Esophagus (tissue), 2 donors: Measurements from ENCODE around the gene ATP6V0B. TPM values are rescaled to one million over a fixed set of nuclear protein-coding genes. Genes with fewer than 3 reads are reported as not detected.

Experiments
- H3K27ac ChIP-seq, 2 donors: one replicate each; pipeline ENCODE4 v1.5.1; 2013; ENCODE audit warnings: low read depth in 2 of 2, mild to moderate bottlenecking in 2 of 2, inconsistent platforms in 1 of 2, low read length in 1 of 2, moderate library complexity in 1 of 2
- H3K27me3 ChIP-seq, 2 donors: one replicate each; pipeline ENCODE4 v1.6.1; 2013; ENCODE audit warnings: low read length in 2 of 2, control low read depth in 1 of 2, mild to moderate bottlenecking in 1 of 2; ENCODE audit not compliant: insufficient read depth in 2 of 2, control insufficient read depth in 1 of 2
- H3K36me3 ChIP-seq, 2 donors: one replicate each; pipeline ENCODE4 v1.6.1; 2013; ENCODE audit warnings: low read length in 1 of 2; ENCODE audit not compliant: control insufficient read depth in 2 of 2, insufficient read depth in 2 of 2
- H3K4me1 ChIP-seq, 2 donors: one replicate each; pipeline ENCODE4 v1.6.1; 2013; ENCODE audit warnings: low read length in 1 of 2; ENCODE audit not compliant: control insufficient read depth in 2 of 2, insufficient read depth in 2 of 2
- H3K4me3 ChIP-seq, 2 donors: one replicate each; pipeline ENCODE4 v1.5.1; 2013; ENCODE audit warnings: low read length in 2 of 2, mild to moderate bottlenecking in 2 of 2, low read depth in 1 of 2, moderate library complexity in 1 of 2
- H3K9me3 ChIP-seq, 2 donors: one replicate each; pipeline ENCODE4 v1.6.1; 2013; ENCODE audit warnings: mild to moderate bottlenecking in 2 of 2, low read depth in 1 of 2, low read length in 1 of 2, moderate library complexity in 1 of 2; ENCODE audit not compliant: control insufficient read depth in 2 of 2, insufficient read depth in 1 of 2
- WGBS, 2 donors: extraction: QIAGEN DNeasy Blood & Tissue Kit; methylation state at CpG; one replicate each; pipeline ENCODE4 v1.1.7; 2013; 5-methylcytosine and 5-hydroxymethylcytosine counted together
- polyA plus RNA-seq, 2 donors: library from polyadenylated mRNA; stranded (reverse); fragments of 200-250 nt; gene quantifications; one replicate each; pipeline ENCODE4 v1.2.3, GENCODE V29; 2013
- donor health status: healthy with polysubstance abuse.
- donor health status: Bipolar disorder and iron deficiency.

Gene ATP6V0B
- polyA plus RNA-seq, 2 donors, result 66.1 to 124 TPM

DNA sequence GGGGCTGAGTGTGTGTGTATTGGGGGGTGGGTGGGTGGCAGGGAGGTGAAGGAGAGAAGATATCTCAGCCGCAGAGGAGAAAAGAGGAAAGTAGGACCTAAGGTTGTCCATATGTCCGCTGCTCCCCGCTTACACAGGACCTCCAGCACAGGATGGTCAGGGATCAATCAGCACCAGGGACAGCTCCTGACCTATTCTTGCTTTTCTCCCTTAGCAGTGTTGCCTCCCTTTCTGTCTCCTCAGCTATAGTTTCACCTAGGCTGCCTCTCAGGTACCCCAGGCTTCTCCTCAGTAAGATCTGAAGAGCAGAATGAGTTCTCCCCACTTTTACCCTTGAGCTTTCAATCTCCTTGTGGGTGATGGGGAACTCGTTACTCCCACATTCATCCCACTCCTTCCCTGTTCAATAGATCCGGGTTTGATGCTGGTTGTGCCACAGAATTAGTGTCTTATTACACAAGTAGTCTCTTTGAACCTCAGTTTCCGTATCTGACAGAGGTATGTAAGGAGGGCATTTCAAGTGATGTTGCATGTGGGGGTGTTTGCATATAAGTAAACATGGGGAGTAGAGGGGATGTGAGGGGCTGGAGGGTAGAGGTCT is 6.3 kb upstream of the ATP6V0B start:
- Histone ChIP-seq H3K4me3 (no peak overlapping the region), H3K9me3 (no peaks in the 10 kb centered on the region), H3K27me3 (no peaks in the 10 kb centered on the region), H3K27ac (no peak overlapping the region), H3K36me3 (peaks cover 2 to 36% of the 10 kb centered on the region in 2 donors), H3K4me1 (peaks cover 4 to 11% of the 10 kb centered on the region in 2 donors)
- WGBS, 2 donors, result 87 to 91% methylated on average over 6 of the region's 6 CpGs

DNA sequence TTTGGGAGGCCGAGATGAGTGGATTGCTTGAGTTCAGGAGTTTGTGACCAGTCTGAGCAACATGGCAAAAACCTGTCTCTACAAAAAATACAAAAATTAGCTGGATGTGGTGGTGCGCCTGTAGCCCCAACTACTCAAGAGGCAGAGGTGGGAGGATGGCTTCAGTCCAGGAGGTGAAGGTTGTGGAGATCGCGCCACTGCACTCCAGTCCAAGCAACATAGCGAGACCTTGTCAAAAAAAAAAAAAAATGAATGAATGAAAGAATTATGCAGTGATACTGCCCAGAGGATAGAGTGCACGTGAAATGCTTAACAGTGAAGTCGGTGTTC is 5.4 kb upstream of the ATP6V0B start:
- Histone ChIP-seq H3K4me1 (peaks cover 4 to 11% of the 10 kb centered on the region in 2 donors), H3K36me3 (peaks cover 0 to 32% of the 10 kb centered on the region in 2 donors), H3K27ac (no peak overlapping the region), H3K9me3 (no peaks in the 10 kb centered on the region), H3K27me3 (no peaks in the 10 kb centered on the region), H3K4me3 (no peak overlapping the region)
- WGBS, 2 donors, result 59 to 61% methylated on average over 7 of the region's 7 CpGs

DNA sequence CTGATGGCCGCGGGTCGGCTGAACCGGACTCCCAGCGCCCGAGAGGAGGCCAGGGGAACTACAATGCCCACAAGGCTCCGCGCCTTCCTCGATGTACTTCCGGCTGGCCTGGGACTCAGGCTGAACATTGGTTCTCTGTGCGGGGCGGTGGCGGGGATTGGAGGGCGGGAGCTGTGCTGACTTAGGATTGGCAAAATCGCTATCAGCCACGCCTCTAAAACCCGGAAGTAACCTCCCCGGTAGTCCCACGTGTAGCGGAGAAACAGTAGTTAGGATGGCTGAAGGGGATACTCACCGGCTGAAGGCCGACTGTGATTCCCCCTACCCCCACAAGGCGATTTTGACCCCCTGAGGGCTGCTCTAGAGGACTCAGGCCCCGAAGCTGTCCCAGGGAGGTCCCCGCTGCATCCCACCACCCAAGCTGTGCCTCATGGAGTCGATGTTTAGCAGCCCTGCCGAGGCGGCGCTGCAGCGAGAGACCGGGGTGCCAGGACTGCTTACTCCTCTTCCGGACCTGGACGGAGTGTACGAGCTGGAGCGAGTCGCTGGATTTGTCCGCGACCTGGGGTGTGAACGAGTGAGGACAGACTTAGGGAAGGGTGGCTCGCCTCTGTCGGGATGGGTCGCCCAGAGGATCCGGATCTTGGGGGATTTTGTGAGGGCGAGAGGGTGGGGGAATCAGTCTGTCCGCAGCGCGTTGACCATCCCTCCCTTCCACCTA is 4.9 kb upstream of the ATP6V0B start, which contains the start of gene DPH2:
DPH2 (plus strand) TSS at position 265 of the 721 bp plus-strand sequence; CDS start at position 431, 166 bp downstream.
- no peaks in the 10 kb centered on the region for H3K27me3 ChIP-seq
- peak within 1 kb of the TSS; percentile 24 to 26 for H3K27ac ChIP-seq
- no peaks in the 10 kb centered on the region for H3K9me3 ChIP-seq
- H3K4me1 ChIP-seq, result peaks cover 4 to 11% of the 10 kb centered on the region in 2 donors
- H3K36me3 ChIP-seq, result peaks cover 0 to 28% of the 10 kb centered on the region in 2 donors
- 1% methylated on average over 47 of the region's 47 CpGs for WGBS, 2 donors
- peak within 1 kb of the TSS; percentile 70 to 96 for H3K4me3 ChIP-seq

DNA sequence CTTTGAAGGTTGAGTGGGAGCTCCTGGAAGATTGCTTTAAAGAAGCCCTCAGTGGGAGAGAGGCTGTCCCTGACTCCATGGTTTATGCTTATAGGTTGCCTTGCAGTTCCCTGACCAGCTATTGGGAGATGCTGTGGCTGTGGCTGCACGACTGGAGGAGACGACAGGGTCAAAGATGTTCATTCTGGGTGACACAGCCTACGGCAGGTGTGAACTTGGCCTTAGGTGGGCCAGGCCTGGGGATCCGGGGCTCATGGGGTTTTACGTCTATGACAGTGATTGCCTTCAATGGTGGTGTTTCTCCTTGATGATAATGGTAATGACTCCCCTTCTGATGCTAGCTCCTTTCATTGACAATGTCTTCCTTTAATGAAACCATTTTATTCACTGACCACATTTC is 4.3 kb upstream of the ATP6V0B start:
- H3K4me1 ChIP-seq, result peaks cover 4 to 11% of the 10 kb centered on the region in 2 donors
- WGBS, 2 donors, result 45 to 48% methylated on average over 5 of the region's 5 CpGs
- H3K36me3 ChIP-seq, result peaks cover 0 to 27% of the 10 kb centered on the region in 2 donors
- H3K27ac ChIP-seq, result no peak overlapping the region
- H3K4me3 ChIP-seq, result peak overlapping the region; percentile 70 to 96
- H3K9me3 ChIP-seq, result no peaks in the 10 kb centered on the region
- no peaks in the 10 kb centered on the region for H3K27me3 ChIP-seq

DNA sequence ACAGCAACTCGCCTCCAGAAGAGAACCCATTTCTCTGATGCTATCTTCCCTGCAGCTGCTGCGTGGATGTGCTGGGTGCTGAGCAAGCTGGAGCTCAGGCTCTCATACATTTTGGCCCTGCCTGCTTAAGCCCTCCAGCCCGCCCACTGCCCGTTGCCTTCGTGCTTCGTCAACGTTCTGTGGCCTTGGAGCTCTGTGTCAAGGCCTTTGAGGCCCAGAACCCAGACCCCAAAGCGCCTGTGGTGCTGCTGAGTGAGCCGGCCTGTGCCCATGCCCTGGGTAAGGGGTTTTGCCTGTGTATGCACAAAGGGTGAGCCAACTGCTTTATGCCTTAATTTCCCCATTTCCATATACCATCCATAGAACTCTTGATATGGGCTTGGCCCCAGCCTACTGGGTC is 3.8 kb upstream of the ATP6V0B start:
- Histone ChIP-seq H3K4me3 (peak overlapping the region in 1 of 2 donors; percentile 96), H3K4me1 (peaks cover 8 to 15% of the 10 kb centered on the region in 2 donors), H3K27ac (no peak overlapping the region), H3K27me3 (no peaks in the 10 kb centered on the region), H3K9me3 (no peaks in the 10 kb centered on the region), H3K36me3 (peaks cover 0 to 24% of the 10 kb centered on the region in 2 donors)
- WGBS, 2 donors, result 89 to 90% methylated on average over 9 of the region's 9 CpGs

DNA sequence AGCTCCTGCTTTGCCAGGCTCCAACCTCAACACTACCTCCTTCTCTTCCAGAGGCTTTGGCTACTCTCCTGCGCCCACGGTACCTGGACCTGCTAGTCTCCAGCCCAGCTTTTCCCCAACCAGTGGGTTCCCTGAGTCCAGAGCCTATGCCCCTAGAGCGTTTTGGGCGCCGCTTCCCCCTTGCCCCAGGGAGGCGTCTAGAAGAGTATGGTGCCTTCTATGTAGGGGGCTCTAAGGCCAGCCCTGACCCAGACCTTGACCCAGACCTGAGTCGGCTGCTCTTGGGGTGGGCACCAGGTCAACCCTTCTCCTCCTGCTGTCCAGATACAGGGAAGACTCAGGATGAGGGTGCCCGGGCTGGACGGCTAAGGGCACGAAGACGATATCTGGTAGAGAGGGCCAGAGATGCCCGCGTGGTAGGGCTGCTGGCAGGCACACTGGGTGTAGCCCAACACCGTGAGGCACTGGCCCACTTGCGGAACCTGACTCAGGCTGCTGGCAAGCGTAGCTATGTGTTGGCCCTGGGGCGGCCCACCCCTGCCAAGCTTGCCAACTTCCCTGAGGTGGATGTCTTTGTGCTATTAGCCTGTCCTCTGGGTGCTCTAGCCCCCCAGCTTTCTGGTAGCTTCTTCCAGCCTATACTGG is 3.3 kb upstream of the ATP6V0B start:
- Histone ChIP-seq H3K36me3 (peaks cover 0 to 22% of the 10 kb centered on the region in 2 donors), H3K9me3 (no peaks in the 10 kb centered on the region), H3K27me3 (no peaks in the 10 kb centered on the region), H3K4me3 (no peak overlapping the region), H3K4me1 (peaks cover 9 to 20% of the 10 kb centered on the region in 2 donors), H3K27ac (no peak overlapping the region)
- WGBS, 2 donors, result 84 to 87% methylated on average over 17 of the region's 17 CpGs

DNA sequence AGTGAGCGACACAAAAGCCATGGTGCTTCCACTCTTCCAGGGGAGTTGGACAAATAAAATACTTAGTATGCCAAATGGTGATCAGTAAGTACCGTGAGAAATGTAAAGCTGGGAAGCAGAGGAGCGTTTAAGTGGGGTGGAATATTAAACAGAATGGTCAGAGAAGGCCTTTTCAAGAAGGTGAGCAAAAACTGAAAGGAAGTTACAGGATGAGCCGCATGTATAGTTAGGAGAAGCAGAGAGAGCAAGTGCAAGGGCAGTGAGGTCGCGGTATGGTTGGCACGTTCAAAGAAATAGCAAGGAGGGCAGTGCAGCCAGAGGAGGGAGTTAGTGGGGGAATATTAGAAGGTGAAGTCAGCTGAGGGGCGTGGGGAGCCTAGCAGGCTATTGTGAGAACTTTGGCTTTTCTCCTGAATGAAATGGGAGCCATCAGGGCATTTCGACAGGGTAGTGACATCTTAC is 748 bp upstream of the ATP6V0B start:
- Histone ChIP-seq H3K9me3 (no peaks in the 10 kb centered on the region), H3K4me3 (peak overlapping the region; percentile 72 to 92), H3K36me3 (peaks cover 5 to 24% of the 10 kb centered on the region in 2 donors), H3K27ac (peak overlapping the region; percentile 91 to 97), H3K27me3 (no peaks in the 10 kb centered on the region), H3K4me1 (peaks cover 14 to 31% of the 10 kb centered on the region in 2 donors)
- 29 to 33% methylated on average over 9 of the region's 9 CpGs for WGBS, 2 donors

DNA sequence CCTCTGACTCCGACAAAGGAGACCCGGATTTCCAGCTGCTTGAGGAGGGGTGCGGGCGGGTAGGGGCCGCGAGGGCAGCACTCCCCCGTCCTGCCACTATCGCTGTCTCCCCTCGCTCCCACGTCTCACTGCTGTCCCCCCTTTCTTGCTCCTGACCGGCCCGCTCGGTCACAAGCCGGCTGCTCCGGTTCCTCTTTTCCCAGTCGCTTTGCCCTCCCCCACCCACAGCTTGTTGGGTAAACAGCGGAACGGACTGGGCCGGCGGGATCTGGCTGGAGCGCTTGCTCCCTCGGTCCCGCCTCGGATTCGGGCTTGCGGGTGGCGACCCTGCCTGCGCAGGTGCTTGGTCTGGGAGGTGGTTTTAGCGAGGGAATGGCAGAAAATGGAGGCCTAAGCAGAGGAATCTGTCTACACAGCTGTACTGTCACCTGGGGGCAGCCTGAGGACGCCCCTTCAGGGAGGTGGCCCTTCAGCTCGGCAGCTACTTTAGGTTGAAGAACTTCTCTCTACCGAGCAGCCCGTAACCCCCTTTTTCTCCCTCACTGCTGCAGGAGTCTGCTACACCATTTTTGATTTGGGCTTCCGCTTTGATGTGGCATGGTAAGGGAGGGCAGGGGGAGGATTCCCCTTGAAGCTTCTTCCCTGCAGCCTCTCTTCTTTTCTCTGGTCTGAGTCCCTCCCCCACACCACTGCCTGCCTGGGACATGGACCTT is 645 bp downstream of the ATP6V0B start:
- Histone ChIP-seq H3K4me1 (peaks cover 16 to 35% of the 10 kb centered on the region in 2 donors), H3K4me3 (peak overlapping the region; percentile 72 to 92), H3K36me3 (peaks cover 5 to 24% of the 10 kb centered on the region in 2 donors), H3K27ac (peak overlapping the region; percentile 91 to 97), H3K27me3 (no peaks in the 10 kb centered on the region), H3K9me3 (no peaks in the 10 kb centered on the region)
- 1 to 3% methylated on average over 31 to 34 of the region's 34 CpGs for WGBS, 2 donors

DNA sequence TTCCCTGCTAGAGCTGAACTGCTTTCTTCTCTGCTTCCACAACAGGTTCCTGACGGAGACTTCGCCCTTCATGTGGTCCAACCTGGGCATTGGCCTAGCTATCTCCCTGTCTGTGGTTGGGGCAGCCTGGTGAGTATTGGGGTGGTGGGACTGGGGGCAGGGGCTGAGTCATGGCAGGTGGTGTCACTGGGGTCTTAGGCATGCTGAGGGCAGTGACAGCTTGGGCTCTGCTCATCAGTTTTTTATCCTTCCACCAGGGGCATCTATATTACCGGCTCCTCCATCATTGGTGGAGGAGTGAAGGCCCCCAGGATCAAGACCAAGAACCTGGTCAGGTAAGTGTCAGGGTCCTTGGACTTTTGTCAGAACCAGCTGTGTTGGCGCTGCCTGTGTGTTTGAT is 1.3 kb downstream of the ATP6V0B start:
- peaks cover 16 to 35% of the 10 kb centered on the region in 2 donors for H3K4me1 ChIP-seq
- WGBS, 2 donors, result 77 to 81% methylated on average over 4 of the region's 4 CpGs
- no peaks in the 10 kb centered on the region for H3K9me3 ChIP-seq
- H3K36me3 ChIP-seq, result peaks cover 5 to 24% of the 10 kb centered on the region in 2 donors
- peak overlapping the region; percentile 72 to 92 for H3K4me3 ChIP-seq
- peak overlapping the region in 1 of 2 donors; percentile 10 for H3K27ac ChIP-seq
- H3K27me3 ChIP-seq, result no peaks in the 10 kb centered on the region
